ENCODE measurements around the gene RAB3B.

GRCh38 chr1:51871351-51871975 lies 119.0 kb downstream of the RAB3B start:
- TF ChIP-seq, protein P1, sequence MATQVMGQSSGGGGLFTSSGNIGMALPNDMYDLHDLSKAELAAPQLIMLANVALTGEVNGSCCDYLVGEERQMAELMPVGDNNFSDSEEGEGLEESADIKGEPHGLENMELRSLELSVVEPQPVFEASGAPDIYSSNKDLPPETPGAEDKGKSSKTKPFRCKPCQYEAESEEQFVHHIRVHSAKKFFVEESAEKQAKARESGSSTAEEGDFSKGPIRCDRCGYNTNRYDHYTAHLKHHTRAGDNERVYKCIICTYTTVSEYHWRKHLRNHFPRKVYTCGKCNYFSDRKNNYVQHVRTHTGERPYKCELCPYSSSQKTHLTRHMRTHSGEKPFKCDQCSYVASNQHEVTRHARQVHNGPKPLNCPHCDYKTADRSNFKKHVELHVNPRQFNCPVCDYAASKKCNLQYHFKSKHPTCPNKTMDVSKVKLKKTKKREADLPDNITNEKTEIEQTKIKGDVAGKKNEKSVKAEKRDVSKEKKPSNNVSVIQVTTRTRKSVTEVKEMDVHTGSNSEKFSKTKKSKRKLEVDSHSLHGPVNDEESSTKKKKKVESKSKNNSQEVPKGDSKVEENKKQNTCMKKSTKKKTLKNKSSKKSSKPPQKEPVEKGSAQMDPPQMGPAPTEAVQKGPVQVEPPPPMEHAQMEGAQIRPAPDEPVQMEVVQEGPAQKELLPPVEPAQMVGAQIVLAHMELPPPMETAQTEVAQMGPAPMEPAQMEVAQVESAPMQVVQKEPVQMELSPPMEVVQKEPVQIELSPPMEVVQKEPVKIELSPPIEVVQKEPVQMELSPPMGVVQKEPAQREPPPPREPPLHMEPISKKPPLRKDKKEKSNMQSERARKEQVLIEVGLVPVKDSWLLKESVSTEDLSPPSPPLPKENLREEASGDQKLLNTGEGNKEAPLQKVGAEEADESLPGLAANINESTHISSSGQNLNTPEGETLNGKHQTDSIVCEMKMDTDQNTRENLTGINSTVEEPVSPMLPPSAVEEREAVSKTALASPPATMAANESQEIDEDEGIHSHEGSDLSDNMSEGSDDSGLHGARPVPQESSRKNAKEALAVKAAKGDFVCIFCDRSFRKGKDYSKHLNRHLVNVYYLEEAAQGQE (IDR thresholded peaks at IDR 0.05; ENCODE audit: insufficient read depth in 1 of 2, low read depth in 2 of 2, low read length in 2 of 2): no peak
- TF ChIP-seq POLR2AphosphoS5 (IDR thresholded peaks at IDR 0.05; ENCODE audit: low read depth, low read length): no peak

All from PFSK-1 (cell line).